ENCODE data around the gene OR2A5. TPM values are rescaled to one million over a fixed set of nuclear protein-coding genes. Genes with fewer than 3 reads are reported as not detected.
"Not testable (repeated sequence)": the region's sequence is repeated elsewhere in the genome, so short reads cannot be mapped to it uniquely, and the experiment has no call there.

Gene OR2A5
- total RNA-seq, 1 donor from 2014 or later = not detected

DNA sequence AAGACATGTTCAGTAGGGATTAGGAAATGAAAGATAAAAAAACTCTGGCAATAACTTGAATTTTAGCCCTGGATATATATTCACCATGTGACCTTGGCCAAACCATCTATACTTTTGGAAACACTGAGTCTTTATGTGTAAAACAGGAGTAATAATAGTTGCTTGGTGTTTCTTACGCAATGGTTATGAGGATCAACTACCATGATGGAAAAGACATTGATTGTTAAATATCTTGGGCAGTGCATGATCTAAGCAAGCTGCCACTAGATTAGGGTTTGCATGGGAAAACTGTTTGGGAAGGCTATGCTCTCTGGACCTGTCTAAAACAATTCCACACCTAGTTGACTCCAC is 42.1 kb upstream of the OR2A5 start:
- Mint-ChIP-seq H3K27ac (ENCODE audit: unreplicated experiment) (no peak overlapping the region), H3K4me1 (no peaks in the 10 kb centered on the region), H3K36me3 (ENCODE audit: low read depth) (no peaks in the 10 kb centered on the region), H3K4me3 (no peak overlapping the region), H3K9me3 (peaks cover 16% of the 10 kb centered on the region), H3K27me3 (ENCODE audit: low read depth) (no peaks in the 10 kb centered on the region)
- TF ChIP-seq, protein P1, sequence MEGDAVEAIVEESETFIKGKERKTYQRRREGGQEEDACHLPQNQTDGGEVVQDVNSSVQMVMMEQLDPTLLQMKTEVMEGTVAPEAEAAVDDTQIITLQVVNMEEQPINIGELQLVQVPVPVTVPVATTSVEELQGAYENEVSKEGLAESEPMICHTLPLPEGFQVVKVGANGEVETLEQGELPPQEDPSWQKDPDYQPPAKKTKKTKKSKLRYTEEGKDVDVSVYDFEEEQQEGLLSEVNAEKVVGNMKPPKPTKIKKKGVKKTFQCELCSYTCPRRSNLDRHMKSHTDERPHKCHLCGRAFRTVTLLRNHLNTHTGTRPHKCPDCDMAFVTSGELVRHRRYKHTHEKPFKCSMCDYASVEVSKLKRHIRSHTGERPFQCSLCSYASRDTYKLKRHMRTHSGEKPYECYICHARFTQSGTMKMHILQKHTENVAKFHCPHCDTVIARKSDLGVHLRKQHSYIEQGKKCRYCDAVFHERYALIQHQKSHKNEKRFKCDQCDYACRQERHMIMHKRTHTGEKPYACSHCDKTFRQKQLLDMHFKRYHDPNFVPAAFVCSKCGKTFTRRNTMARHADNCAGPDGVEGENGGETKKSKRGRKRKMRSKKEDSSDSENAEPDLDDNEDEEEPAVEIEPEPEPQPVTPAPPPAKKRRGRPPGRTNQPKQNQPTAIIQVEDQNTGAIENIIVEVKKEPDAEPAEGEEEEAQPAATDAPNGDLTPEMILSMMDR (conservative IDR thresholded peaks at IDR 0.05) = no peak
- no peak for DNase-seq (ENCODE audit: low read depth, low spot score)

DNA sequence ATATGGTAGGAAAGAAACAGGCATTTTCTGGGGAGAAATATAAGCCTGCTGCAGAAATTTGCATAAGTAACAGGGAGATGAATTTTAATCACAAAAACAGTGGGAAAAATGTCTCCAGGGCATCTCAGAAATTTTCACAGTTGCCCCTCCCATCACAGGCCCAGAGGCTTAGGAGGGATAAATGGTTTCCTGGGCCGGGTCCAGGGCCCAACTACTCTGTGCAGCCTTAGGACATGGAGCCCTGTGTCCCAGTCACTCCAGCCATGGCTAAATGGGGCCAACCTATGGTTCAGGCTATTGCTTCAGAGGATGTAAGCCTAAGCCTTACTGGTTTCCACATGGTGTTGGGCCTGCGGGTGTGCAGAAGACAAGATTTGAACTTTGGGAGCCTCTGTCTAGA is 39.4 kb upstream of the OR2A5 start:
- Mint-ChIP-seq H3K27ac (ENCODE audit: unreplicated experiment) (no peak overlapping the region), H3K9me3 (peaks cover 14% of the 10 kb centered on the region), H3K4me3 (no peak overlapping the region), H3K27me3 (ENCODE audit: low read depth) (no peaks in the 10 kb centered on the region), H3K4me1 (no peaks in the 10 kb centered on the region), H3K36me3 (ENCODE audit: low read depth) (no peaks in the 10 kb centered on the region)
- TF ChIP-seq, protein P1 (conservative IDR thresholded peaks at IDR 0.05) = no peak
- DNase-seq (ENCODE audit: low read depth, low spot score) = no peak

DNA sequence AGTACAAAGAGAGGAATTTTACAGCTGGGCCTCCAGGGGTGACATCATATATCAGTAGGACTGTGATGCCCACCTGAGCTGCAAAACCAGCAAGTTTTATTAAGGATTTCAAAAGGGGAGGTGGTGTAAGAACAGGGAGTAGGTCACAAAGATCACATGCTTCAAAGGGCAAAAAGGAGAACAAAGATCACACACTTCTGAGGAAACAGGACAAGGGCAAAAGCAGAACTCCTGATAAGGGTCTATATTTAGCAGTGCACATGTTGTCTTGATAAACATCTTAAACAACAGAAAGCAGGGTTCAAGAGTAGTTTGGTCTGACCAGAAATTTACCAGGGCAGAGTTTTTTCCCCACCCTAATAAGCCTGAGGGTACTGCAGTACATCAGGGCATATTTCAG is 38.7 kb upstream of the OR2A5 start:
- H3K36me3 Mint-ChIP-seq (ENCODE audit: low read depth); DNase-seq (ENCODE audit: low read depth, low spot score); H3K4me1 Mint-ChIP-seq; H3K27ac Mint-ChIP-seq (ENCODE audit: unreplicated experiment); H3K4me3 Mint-ChIP-seq; H3K27me3 Mint-ChIP-seq (ENCODE audit: low read depth): not testable (repeated sequence)
- peaks cover 11% of the 10 kb centered on the region for H3K9me3 Mint-ChIP-seq

DNA sequence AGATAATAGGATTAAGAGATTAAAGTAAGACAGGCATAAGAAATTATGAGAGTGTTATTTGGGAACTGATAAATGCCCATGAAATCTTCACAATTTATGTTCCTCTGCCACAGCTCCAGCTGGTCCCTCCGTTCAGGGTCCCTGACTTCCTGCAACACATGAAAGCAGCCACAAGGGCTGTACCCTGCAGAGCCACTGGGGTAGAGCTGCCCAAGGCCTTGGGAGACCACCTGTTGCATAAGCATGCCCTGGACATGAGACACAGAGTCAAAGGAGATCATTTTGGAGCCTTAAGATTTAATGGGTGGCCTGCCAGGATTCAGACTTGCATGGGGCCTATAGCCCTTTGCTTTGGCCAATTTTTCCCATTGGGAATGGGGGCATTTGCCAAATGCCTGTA is 37.9 kb upstream of the OR2A5 start:
- not testable (repeated sequence) for H3K27ac Mint-ChIP-seq (ENCODE audit: unreplicated experiment); H3K36me3 Mint-ChIP-seq (ENCODE audit: low read depth); H3K27me3 Mint-ChIP-seq (ENCODE audit: low read depth); DNase-seq (ENCODE audit: low read depth, low spot score); H3K4me3 Mint-ChIP-seq; H3K4me1 Mint-ChIP-seq
- peaks cover 11% of the 10 kb centered on the region for H3K9me3 Mint-ChIP-seq

- Mint-ChIP-seq H3K4me3 (no peak overlapping the region), H3K36me3 (ENCODE audit: low read depth) (no peaks in the 10 kb centered on the region), H3K4me1 (no peaks in the 10 kb centered on the region), H3K27ac (ENCODE audit: unreplicated experiment) (no peak overlapping the region), H3K27me3 (ENCODE audit: low read depth) (no peaks in the 10 kb centered on the region), H3K9me3 (peaks cover 11% of the 10 kb centered on the region)
- no peak for DNase-seq (ENCODE audit: low read depth, low spot score)
- TF ChIP-seq, protein P1 (conservative IDR thresholded peaks at IDR 0.05) = no peak
Measured at GRCh38 chr7:144011458-144012230, 37.1 kb upstream of the OR2A5 start.

DNA sequence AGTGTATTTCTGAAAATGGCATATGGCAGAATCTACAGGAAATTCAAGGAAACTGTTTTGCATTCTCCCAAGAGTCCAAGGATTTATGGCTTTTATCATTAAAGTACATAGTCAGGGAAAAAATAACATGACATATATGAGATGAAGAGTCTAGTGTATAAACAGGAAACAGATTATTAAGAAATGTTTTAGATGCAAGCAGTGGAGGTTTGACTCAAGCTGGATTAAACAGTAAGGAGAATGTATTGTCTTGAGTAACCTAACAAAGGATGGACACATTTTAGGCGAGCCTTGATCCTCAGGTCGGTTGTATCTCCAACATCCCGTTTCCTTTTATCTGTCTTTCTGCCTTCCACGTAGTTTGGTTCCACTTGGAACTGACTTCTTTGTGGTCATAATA is 30.7 kb upstream of the OR2A5 start:
- DNase-seq (ENCODE audit: low read depth, low spot score) = no peak
- Mint-ChIP-seq H3K9me3 (no peaks in the 10 kb centered on the region), H3K36me3 (ENCODE audit: low read depth) (no peaks in the 10 kb centered on the region), H3K27ac (ENCODE audit: unreplicated experiment) (no peak overlapping the region), H3K4me3 (no peak overlapping the region), H3K27me3 (ENCODE audit: low read depth) (no peaks in the 10 kb centered on the region), H3K4me1 (no peaks in the 10 kb centered on the region)
- TF ChIP-seq, protein P1 (conservative IDR thresholded peaks at IDR 0.05) = no peak

All from neural crest cell (in vitro differentiated cells).